HEK293 (cell line): ENCODE data around the gene PLEKHO2.

Experiments
- CTCF ChIA-PET: fragments of 350-600 bp; formaldehyde crosslinking; extraction: SDS; loops from one replicate; lab custom pipeline; 2021; ENCODE audit warnings: antibody characterized with exemption; lab: Yijun Ruan, JAX
- POLR2A ChIA-PET: fragments of 300-600 bp; formaldehyde crosslinking; extraction: SDS; loops from one replicate; lab custom pipeline; 2020; ENCODE audit warnings: antibody characterized with exemption, inconsistent platforms; lab: Yijun Ruan, JAX
- H3K27ac ChIP-seq: fragments of 200-500 bp; sonication (Bioruptor generic); 2 replicates; pipeline ENCODE4 v1.5.1; 2014; ENCODE audit warnings: low read depth, low read length, control low read depth, inconsistent platforms; ENCODE audit errors: extremely low read depth
- H3K36me3 ChIP-seq, 2 experiments: fragments of 200-500 bp in 1 of 2; sonication (Bioruptor generic) in 1 of 2; 1 replicate in 1 of 2; 2 replicates in 1 of 2; pipeline ENCODE4 v1.5.1; 2014 to 2017; ENCODE audit warnings: inconsistent platforms in 2 of 2, low read length in 2 of 2; ENCODE audit not compliant: control insufficient read depth in 2 of 2, insufficient read depth in 1 of 2
- H3K4me1 ChIP-seq: fragments of 200-500 bp; sonication (Bioruptor generic); 2 replicates; pipeline ENCODE4 v1.5.1; 2014; ENCODE audit warnings: mild to moderate bottlenecking, low read length, inconsistent platforms; ENCODE audit not compliant: control insufficient read depth, insufficient read depth
- H3K4me3 ChIP-seq: 2 replicates; pipeline ENCODE4 v1.5.1; 2011; ENCODE audit warnings: low read depth, mild to moderate bottlenecking, control low read depth, low read length, moderate library complexity
- H3K9me3 ChIP-seq: fragments of 200-500 bp; sonication (Bioruptor generic); 2 replicates; pipeline ENCODE4 v1.5.1; 2014; ENCODE audit warnings: low read depth, low read length, inconsistent platforms; ENCODE audit not compliant: control insufficient read depth, insufficient read depth
- BCL6B ChIP-seq: fragments of 450-650 bp; formaldehyde crosslinking; IDR thresholded peaks from 2 replicates; pipeline ENCODE4 v1.5.1; 2017; ENCODE audit warnings: missing biosample characterization, missing genetic modification characterization
- IKZF3 ChIP-seq: fragments of 450-650 bp; IDR thresholded peaks from 2 replicates; pipeline ENCODE4 v1.5.0; 2018; ENCODE audit warnings: missing biosample characterization, mild to moderate bottlenecking, missing genetic modification characterization, moderate library complexity
- MYNN ChIP-seq: fragments of 450-650 bp; formaldehyde crosslinking; IDR thresholded peaks from 2 replicates; pipeline ENCODE4 v1.5.1; 2016; ENCODE audit warnings: missing biosample characterization, missing genetic modification characterization, borderline replicate concordance
- PBX3 ChIP-seq: sonication (generic); formaldehyde crosslinking; IDR thresholded peaks from 2 replicates; pipeline ENCODE4 v1.8.1; 2022; ENCODE audit warnings: mild to moderate bottlenecking, moderate library complexity, missing genetic modification reagents
- PRDM10 ChIP-seq: fragments of 450-650 bp; formaldehyde crosslinking; IDR thresholded peaks from 2 replicates; pipeline ENCODE4 v1.5.1; 2016; ENCODE audit warnings: missing biosample characterization, missing genetic modification characterization
- WT1 ChIP-seq: fragments of 450-650 bp; formaldehyde crosslinking; IDR thresholded peaks from 2 replicates; pipeline ENCODE4 v1.5.1; 2016; ENCODE audit warnings: missing biosample characterization, missing genetic modification characterization
- ZNF146 ChIP-seq: fragments of 450-650 bp; formaldehyde crosslinking; IDR thresholded peaks from 2 replicates; pipeline ENCODE4 v1.5.1; 2016; ENCODE audit warnings: missing biosample characterization, missing genetic modification characterization
- ZNF214 ChIP-seq: fragments of 450-650 bp; formaldehyde crosslinking; IDR thresholded peaks from 2 replicates; pipeline ENCODE4 v1.5.1; 2017; ENCODE audit warnings: missing biosample characterization, mild to moderate bottlenecking, missing genetic modification characterization, borderline replicate concordance
- ZNF221 ChIP-seq: fragments of 450-650 bp; formaldehyde crosslinking; IDR thresholded peaks from 2 replicates; pipeline ENCODE4 v1.5.1; 2017; ENCODE audit warnings: missing biosample characterization, missing genetic modification characterization, borderline replicate concordance
- ZNF23 ChIP-seq: fragments of 450-650 bp; formaldehyde crosslinking; IDR thresholded peaks from 2 replicates; pipeline ENCODE4 v1.5.1; 2016; ENCODE audit warnings: missing biosample characterization, missing genetic modification characterization, borderline replicate concordance
- ZNF404 ChIP-seq: fragments of 450-650 bp; formaldehyde crosslinking; IDR thresholded peaks from 2 replicates; pipeline ENCODE4 v1.5.1; 2017; ENCODE audit warnings: missing biosample characterization, missing genetic modification characterization
- ZNF48 ChIP-seq: fragments of 450-650 bp; formaldehyde crosslinking; IDR thresholded peaks from 2 replicates; pipeline ENCODE4 v1.5.1; 2016; ENCODE audit warnings: missing biosample characterization, missing genetic modification characterization
- ZNF521 ChIP-seq: fragments of 450-650 bp; formaldehyde crosslinking; IDR thresholded peaks from 2 replicates; pipeline ENCODE4 v1.5.1; 2017; ENCODE audit warnings: missing biosample characterization, mild to moderate bottlenecking, missing genetic modification characterization
- TF ChIP-seq, protein P1 (sequence below): fragments of 450-650 bp; formaldehyde crosslinking; IDR thresholded peaks from 2 replicates; pipeline ENCODE4 v1.5.1; 2016; ENCODE audit warnings: missing biosample characterization, missing genetic modification characterization

The PLEKHO2 gene

DNA sequence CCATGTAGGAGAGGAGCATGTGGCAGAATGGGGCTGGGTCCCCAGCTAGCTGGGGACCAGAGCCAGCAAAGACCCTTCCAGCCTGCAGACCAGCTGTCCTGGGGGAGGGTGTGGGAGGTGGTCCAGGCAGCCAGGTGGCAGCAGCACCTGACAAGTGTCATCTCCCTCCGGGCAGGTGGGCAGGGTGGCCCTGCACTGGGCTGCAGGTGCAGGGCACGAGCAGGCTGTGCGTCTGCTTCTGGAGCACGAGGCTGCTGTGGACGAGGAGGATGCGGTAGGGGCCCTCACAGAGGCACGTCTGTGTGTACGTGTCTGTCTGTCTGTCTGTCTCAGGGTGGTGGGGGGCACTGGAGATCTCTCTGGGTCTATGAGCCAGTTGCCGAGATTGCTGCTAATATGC lies 75.5 kb downstream of the PLEKHO2 start:
- CTCF ChIA-PET: no interaction called here
- Histone ChIP-seq H3K4me1 (no peaks in the 10 kb centered on the region), H3K4me3 (no peak overlapping the region), H3K36me3 (no peaks in the 10 kb centered on the region), H3K27ac (no peak overlapping the region), H3K9me3 (no peaks in the 10 kb centered on the region)
- TF ChIP-seq ZNF521 (tag by site-specific recombination): no peak
- no peak for TF ChIP-seq ZNF221 (tag by site-specific recombination)
- TF ChIP-seq PBX3 (CRISPR knock-in tag): no peak
- no peak for TF ChIP-seq ZNF214 (tag by site-specific recombination)
- no peak for TF ChIP-seq ZNF48 (tag by site-specific recombination)
- TF ChIP-seq ZNF404 (tag by site-specific recombination): no peak
- TF ChIP-seq IKZF3 (tag by site-specific recombination): no peak
- TF ChIP-seq BCL6B: no peak
- TF ChIP-seq, protein P1, sequence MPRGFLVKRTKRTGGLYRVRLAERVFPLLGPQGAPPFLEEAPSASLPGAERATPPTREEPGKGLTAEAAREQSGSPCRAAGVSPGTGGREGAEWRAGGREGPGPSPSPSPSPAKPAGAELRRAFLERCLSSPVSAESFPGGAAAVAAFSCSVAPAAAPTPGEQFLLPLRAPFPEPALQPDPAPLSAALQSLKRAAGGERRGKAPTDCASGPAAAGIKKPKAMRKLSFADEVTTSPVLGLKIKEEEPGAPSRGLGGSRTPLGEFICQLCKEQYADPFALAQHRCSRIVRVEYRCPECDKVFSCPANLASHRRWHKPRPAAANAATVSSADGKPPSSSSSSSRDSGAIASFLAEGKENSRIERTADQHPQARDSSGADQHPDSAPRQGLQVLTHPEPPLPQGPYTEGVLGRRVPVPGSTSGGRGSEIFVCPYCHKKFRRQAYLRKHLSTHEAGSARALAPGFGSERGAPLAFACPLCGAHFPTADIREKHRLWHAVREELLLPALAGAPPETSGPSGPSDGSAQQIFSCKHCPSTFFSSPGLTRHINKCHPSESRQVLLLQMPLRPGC: no peak
- TF ChIP-seq ZNF146 (tag by site-specific recombination): no peak
- no peak for TF ChIP-seq PRDM10 (tag by site-specific recombination)
- TF ChIP-seq WT1 (tag by site-specific recombination): no peak
- no peak for TF ChIP-seq MYNN
- TF ChIP-seq ZNF23: no peak
- POLR2A ChIA-PET: no interaction called here
